Calu3 (cell line): ENCODE measurements around the gene KCNJ8. TPM values are rescaled to one million over a fixed set of nuclear protein-coding genes. Genes with fewer than 3 reads are reported as not detected.

ENCODE experiments used
- Bru-seq: library from RNA; stranded (reverse); fragments of 400-500 nt; gene quantifications from one replicate; lab custom pipeline; 2021; lab: Mats Ljungman, UMichigan
- BruChase-seq, 2 experiments: library from RNA; stranded (reverse); fragments of 400-500 nt; gene quantifications; one replicate each; lab custom pipeline; 2021; lab: Mats Ljungman, UMichigan
- BruUV-seq: library from RNA; stranded (reverse); fragments of 400-500 nt; replicated peaks from 2 replicates; lab custom pipeline; 2021; lab: Mats Ljungman, UMichigan
- CTCF ChIA-PET: fragments of 300-600 bp; sonication (Branson Sonifier 250); formaldehyde crosslinking; loops from one replicate; lab custom pipeline; 2022; ENCODE audit warnings: antibody characterized with exemption; lab: Charles Lee
- DNase-seq: peaks from one replicate; pipeline ENCODE4 v3.0.0; 2022
- H3K27ac Mint-ChIP-seq: one replicate; pipeline ENCODE4 v1.8.0; 2022; ENCODE audit warnings: mixed read lengths; ENCODE audit not compliant: unreplicated experiment
- H3K27me3 Mint-ChIP-seq: one replicate; pipeline ENCODE4 v1.8.0; 2022; ENCODE audit warnings: mixed read lengths; ENCODE audit not compliant: unreplicated experiment
- H3K36me3 Mint-ChIP-seq: one replicate; pipeline ENCODE4 v1.8.0; 2022; ENCODE audit warnings: mild to moderate bottlenecking, moderate library complexity, mixed read lengths; ENCODE audit not compliant: insufficient read depth, unreplicated experiment
- H3K4me1 Mint-ChIP-seq: one replicate; pipeline ENCODE4 v1.8.0; 2022; ENCODE audit warnings: mild to moderate bottlenecking, low read depth, mixed read lengths; ENCODE audit not compliant: unreplicated experiment
- H3K4me3 Mint-ChIP-seq: one replicate; pipeline ENCODE4 v1.8.0; 2022; ENCODE audit warnings: mild to moderate bottlenecking, low read depth, moderate library complexity, mixed read lengths; ENCODE audit not compliant: unreplicated experiment
- H3K9me3 Mint-ChIP-seq: one replicate; pipeline ENCODE4 v1.8.0; 2022; ENCODE audit warnings: low read depth, mixed read lengths; ENCODE audit not compliant: unreplicated experiment
- CTCF ChIP-seq: fragments of 200-600 bp; IDR thresholded peaks from one replicate; pipeline ENCODE4 v1.8.0; 2022; ENCODE audit warnings: antibody characterized with exemption; ENCODE audit not compliant: unreplicated experiment
- intact Hi-C: fragments of 100-400 bp; cut with micrococcal nuclease; formaldehyde crosslinking; loops from one replicate; pipeline ENCODE4 v1.10.0; 2022; ENCODE audit not compliant: unreplicated experiment
- long read RNA-seq: library from polyadenylated mRNA; stranded (forward); transcript quantifications from one replicate; pipeline ENCODE4 v2.0.0, GENCODE V29; 2022
- total RNA-seq: library from RNA; stranded (reverse); gene quantifications from 2 replicates; pipeline ENCODE4 v1.2.3, GENCODE V29; 2022

Gene KCNJ8
- total RNA-seq (not detected in 2 replicates), Bru-seq, nascent RNA (percentile 7 among the genes with signal in this experiment), BruChase-seq, experiment 1, labeled RNA remaining after a 6-hour chase (percentile 7 among the genes with signal in this experiment), BruChase-seq, experiment 2, labeled RNA remaining after a 2-hour chase (percentile 8 among the genes with signal in this experiment)
- long read RNA-seq, result 0 reads

DNA sequence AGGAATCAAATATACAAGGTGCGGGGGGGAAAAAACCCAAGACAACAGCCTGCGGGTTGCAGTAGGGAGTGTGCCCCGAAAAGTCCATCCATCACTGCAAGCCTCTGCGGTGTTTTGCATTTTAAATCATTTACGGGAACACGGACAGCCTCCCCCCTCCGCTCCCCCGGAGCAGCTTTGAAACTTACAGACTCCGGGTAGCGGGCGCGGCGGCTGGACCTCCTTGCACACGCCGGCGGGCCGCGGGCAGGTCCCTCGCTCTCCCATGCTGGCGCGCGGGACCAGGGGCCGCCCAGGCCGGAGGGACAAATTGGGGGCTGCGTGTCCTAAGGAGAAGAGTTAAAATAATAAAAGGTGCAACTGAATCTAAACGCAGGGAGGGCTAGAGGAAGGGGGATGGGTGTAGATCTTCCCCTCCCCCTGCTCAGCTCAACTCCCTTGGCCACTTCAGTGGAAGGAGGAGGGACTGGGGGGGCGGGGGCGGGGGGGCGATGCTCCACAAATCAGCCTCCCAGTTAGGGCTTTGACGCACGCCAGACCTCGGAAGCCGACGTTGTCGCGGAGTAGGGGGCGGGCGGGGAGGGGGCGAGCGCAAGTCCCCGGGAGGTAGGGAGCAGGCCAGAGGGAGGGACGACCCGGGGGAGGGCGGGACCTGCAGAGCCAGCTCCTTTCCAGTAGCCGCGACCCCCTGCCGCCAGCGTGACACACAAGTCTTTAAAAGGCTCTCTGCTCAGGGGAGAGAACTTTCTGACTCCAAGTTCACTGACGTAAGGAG lies at the start of gene KCNJ8:
TSS of gene KCNJ8 (minus strand) at position 349 of the 775 bp plus-strand sequence. CDS start 1,090 bp downstream, outside the sequence.
- CTCF ChIA-PET, result interaction anchor here (0.6 to 0.7 kb wide), 3 partner anchors 21 to 240 kb away, joined by 3 to 5 read pairs (median 4); no protein-coding TSS in a partner anchor
- Mint-ChIP-seq H3K27me3 (no peaks in the 10 kb centered on the region), H3K4me3 (peak within 1 kb of the TSS; percentile 68), H3K27ac (no peak within 1 kb of the TSS), H3K9me3 (no peaks in the 10 kb centered on the region), H3K36me3 (no peaks in the 10 kb centered on the region), H3K4me1 (no peaks in the 10 kb centered on the region)
- no TSS peak for BruUV-seq
- intact Hi-C loops, result no loop called here
- TF ChIP-seq CTCF, result no peak
- DNase-seq, result no peak

DNA sequence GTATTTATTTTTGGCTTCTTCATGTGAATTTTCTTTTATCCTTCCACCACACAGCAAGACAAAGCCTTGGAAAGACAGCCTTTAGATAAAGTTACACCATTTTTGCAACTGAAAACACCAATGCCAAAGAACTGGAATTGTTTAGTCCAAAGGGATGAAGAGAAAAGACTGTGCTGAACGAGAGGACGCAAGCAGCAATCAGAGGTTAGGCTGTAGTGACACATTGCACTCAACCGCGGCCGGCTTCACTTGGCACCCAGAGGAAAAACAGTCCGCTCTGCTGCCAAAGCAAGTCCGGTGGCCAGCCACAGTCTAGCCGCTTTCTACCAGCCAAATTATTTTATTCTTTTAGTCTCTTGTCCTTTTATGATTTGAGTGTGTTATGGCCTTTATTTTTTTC lies 49.1 kb upstream of the KCNJ8 start:
- BruUV-seq, result no TSS peak
- intact Hi-C loops, result no loop called here
- Mint-ChIP-seq H3K9me3 (no peaks in the 10 kb centered on the region), H3K36me3 (no peaks in the 10 kb centered on the region), H3K4me3 (no peak overlapping the region), H3K4me1 (no peaks in the 10 kb centered on the region), H3K27ac (no peak overlapping the region), H3K27me3 (no peaks in the 10 kb centered on the region)
- CTCF ChIA-PET, result no interaction called here
- no peak for TF ChIP-seq CTCF
- no peak for DNase-seq

DNA sequence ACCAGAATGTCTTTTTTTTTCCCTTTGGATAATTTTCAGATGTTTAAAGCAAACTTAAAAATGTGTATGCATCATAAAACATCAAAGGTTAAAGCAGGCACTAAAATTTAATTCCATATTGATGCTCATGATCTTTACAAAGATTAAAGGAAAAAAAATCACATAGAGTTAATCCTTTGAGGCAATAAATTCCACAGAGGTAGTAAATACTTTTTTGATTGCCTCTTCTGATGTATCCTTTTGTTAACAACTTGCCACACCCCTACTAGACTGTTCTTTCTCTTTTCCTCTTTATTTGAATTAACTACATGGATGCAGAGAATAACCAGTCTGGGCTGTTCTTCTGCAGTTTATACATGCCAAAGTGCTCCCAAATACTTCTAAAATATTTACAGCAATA lies 45.2 kb upstream of the KCNJ8 start:
- intact Hi-C loops, result no loop called here

DNA sequence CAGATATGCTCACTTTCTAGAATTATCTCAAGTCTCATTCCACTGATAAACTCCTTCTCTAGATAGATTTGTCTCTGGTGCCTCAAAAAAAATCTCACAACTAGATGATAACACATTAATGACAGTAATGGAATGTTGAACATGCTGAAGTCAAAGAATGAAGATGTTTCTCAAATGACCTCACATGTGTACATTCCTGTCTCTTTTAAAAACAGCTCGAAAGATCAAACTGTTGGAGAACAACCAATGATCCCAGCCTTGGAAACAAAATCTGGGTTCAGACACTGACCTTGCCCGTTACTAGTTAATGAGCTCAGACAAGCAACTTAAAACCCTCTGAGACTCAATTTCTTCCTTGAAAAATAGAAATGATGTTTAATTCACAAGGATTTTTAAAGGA lies 44.7 kb upstream of the KCNJ8 start:
- Mint-ChIP-seq H3K4me1 (no peaks in the 10 kb centered on the region), H3K27me3 (no peaks in the 10 kb centered on the region), H3K27ac (no peak overlapping the region), H3K9me3 (no peaks in the 10 kb centered on the region), H3K4me3 (no peak overlapping the region), H3K36me3 (no peaks in the 10 kb centered on the region)
- no TSS peak for BruUV-seq
- DNase-seq, result no peak
- no peak for TF ChIP-seq CTCF
- intact Hi-C loops, result no loop called here
- CTCF ChIA-PET, result no interaction called here

More for the DNA sequence above, 45.2 kb upstream of the KCNJ8 start:
- BruUV-seq, result no TSS peak
- Mint-ChIP-seq H3K9me3 (no peaks in the 10 kb centered on the region), H3K4me3 (no peak overlapping the region), H3K4me1 (no peaks in the 10 kb centered on the region), H3K27me3 (no peaks in the 10 kb centered on the region), H3K27ac (no peak overlapping the region), H3K36me3 (no peaks in the 10 kb centered on the region)
- TF ChIP-seq CTCF, result no peak
- CTCF ChIA-PET, result no interaction called here
- no peak for DNase-seq
